HG03039 (cell line): Measurements from ENCODE around the gene SETD1B.
A peak's percentile ranks its signal among the peaks of the same experiment; 100 is the strongest.

ENCODE experiments used
- ATAC-seq: cut with Tn5 transposase; IDR thresholded peaks from one replicate; pipeline ENCODE4 v1.9.1; 2021; ENCODE audit warnings: mild to moderate bottlenecking, moderate library complexity; ENCODE audit not compliant: unreplicated experiment

SETD1B gene

GRCh38 chr12:121823727-121824115, 19.9 kb downstream of the SETD1B start:
- no peak for ATAC-seq

- ATAC-seq = no peak
These were observed 21.3 kb downstream of the SETD1B start for GRCh38 chr12:121825041-121825523.

GRCh38 chr12:121826318-121827150, 22.7 kb downstream of the SETD1B start:
- no peak for ATAC-seq

- ATAC-seq = no peak
These were observed 23.7 kb downstream of the SETD1B start for GRCh38 chr12:121827351-121828099.

GRCh38 chr12:121828306-121828705, 24.5 kb downstream of the SETD1B start:
- ATAC-seq = no peak

- ATAC-seq = no peak
These were observed 25.0 kb downstream of the SETD1B start for GRCh38 chr12:121828826-121829225.

GRCh38 chr12:121829250-121829918, 25.6 kb downstream of the SETD1B start:
- no peak for ATAC-seq

GRCh38 chr12:121830134-121830533, 26.3 kb downstream of the SETD1B start:
- no peak for ATAC-seq

GRCh38 chr12:121830588-121831265, 26.9 kb downstream of the SETD1B start:
- no peak for ATAC-seq

GRCh38 chr12:121831571-121832245, 27.9 kb downstream of the SETD1B start:
- no peak for ATAC-seq

- no peak for ATAC-seq
These were observed 33.9 kb downstream of the SETD1B start for GRCh38 chr12:121837680-121838079.

- ATAC-seq = no peak
These were observed 34.3 kb downstream of the SETD1B start for GRCh38 chr12:121838126-121838525.

GRCh38 chr12:121839106-121839992, 35.5 kb downstream of the SETD1B start:
- peak; percentile 91 for ATAC-seq

GRCh38 chr12:121839993-121840761, 36.4 kb downstream of the SETD1B start:
- ATAC-seq = no peak

- ATAC-seq = no peak
These were observed 39.6 kb downstream of the SETD1B start for GRCh38 chr12:121843236-121843982.

- no peak for ATAC-seq
These were observed 41.9 kb downstream of the SETD1B start for GRCh38 chr12:121845701-121846100.

GRCh38 chr12:121849211-121849610, 45.4 kb downstream of the SETD1B start:
- no peak for ATAC-seq

- ATAC-seq = no peak
These were observed 45.9 kb downstream of the SETD1B start for GRCh38 chr12:121849665-121850064.
